GM04504 (cell line): ENCODE measurements around the gene TMEM125.

Experiments used
- DNase-seq: peaks from one replicate; pipeline ENCODE4 v3.0.0-alpha.2; 2012; ENCODE audit warnings: low read depth

Gene TMEM125

DNA sequence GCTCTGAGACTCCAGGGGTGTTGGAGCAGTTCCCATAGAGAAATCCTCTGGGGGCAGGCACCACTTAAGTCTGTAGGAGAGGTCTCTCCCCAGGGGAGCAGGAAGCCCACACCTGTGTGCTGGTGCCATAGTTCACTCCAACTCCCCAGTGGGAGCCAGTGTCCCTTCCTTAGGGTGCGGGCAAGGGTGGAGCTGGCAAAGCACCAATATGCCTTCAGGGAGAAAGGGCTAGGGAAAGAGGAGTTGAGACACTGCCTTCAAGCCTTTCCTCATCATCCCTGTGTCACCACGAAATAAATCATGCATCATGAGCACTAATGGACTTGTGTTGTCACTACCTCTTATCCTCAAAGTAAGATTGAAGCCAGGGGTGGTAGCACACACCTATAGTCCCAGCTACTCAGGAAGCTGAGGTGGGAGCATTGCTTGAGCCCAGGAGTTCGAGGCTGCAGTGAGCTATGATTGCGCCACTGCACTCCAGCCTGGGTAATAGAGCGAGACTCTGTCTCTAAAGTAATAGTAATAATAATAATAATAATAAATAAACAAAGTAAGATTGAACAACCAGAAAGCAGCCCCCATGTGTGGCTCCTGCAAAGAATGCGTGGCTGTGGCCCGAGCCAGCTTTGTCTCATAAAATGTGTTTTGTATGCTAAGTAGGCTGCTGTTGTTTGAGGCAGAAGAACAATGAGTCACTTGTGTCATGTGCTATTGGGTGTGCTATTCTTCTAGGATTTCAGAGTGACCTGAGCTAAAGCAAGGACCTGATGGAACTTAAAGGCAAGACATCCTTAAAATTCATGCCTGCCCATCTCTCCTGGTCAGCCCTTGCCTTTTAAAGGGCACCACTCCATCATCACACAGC lies 24.3 kb downstream of the TMEM125 start:
- peak; percentile 26 for DNase-seq

DNA sequence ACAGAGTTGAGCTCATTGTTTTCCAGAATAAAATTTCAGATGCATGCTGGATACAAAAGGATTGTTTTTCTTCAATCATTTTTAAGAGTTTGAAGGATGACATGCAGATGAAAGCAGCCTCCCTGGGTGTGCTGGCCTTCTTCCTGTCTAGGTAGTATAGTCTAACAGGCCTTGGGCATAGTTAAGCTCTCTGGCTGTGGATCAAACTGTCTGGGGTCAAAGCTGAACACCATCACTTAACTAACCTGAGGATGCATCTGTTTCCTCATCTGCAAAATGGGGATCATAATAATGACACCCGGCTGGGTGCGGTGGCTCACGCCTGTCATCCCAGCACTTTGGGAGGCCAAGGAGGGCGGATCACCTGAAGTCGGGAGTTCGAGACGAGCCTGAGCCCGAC lies 25.0 kb downstream of the TMEM125 start:
- no peak for DNase-seq

DNA sequence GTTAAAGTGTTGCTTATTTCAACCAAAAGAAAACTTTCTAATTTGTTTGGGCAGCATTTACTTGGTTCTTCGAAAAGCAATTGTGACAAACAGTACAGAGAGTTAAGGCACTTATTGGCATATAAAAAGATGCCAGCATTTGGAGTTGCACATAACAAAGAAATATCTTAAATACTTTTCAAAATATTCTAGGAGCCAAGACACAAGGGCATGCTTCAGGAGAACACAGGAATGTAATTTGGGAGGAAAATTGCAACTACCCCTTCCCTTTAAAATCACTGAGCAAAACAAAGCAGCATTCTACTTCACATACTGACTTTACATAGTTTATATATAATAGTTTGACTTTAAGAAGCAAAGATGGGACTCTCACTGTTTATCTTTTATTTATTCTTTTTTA lies 26.4 kb downstream of the TMEM125 start:
- no peak for DNase-seq

DNA sequence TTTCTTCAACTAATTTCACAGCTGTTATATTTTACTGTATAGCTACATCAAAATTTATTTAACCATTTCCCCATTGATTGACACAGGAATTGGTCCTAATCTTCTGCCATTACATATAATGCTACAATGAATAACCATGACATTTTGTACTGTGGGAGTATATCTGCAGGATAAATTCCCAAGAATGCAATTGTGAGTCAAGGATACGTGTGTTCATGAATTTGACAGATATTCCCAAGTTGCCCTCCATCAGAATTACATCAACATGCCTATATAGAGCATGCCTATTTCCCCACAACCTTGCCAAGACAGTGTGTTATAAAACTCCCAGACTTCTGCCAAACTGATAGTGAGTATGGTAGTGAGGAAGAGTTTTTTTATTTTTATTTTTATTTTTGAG lies 28.3 kb downstream of the TMEM125 start:
- no peak for DNase-seq

DNA sequence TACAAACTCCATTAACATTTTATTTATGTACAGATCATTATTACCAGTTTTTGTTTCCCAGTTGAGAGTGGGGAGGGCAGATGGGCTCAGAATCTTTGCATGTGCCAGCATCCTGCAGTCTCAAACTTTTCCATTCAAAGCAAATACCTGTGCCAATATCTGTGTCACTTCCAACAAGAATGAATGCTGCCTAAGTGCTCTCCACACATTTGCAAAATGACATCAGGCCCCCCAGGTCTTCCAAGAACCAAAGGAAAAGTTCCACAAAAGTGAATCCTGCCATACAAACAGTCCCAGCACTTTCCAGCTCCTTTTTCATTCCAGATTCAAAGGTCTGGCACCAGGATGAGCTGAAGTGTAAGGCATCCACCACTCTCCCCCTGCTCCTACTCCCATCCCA lies 29.3 kb downstream of the TMEM125 start:
- DNase-seq: no peak

DNA sequence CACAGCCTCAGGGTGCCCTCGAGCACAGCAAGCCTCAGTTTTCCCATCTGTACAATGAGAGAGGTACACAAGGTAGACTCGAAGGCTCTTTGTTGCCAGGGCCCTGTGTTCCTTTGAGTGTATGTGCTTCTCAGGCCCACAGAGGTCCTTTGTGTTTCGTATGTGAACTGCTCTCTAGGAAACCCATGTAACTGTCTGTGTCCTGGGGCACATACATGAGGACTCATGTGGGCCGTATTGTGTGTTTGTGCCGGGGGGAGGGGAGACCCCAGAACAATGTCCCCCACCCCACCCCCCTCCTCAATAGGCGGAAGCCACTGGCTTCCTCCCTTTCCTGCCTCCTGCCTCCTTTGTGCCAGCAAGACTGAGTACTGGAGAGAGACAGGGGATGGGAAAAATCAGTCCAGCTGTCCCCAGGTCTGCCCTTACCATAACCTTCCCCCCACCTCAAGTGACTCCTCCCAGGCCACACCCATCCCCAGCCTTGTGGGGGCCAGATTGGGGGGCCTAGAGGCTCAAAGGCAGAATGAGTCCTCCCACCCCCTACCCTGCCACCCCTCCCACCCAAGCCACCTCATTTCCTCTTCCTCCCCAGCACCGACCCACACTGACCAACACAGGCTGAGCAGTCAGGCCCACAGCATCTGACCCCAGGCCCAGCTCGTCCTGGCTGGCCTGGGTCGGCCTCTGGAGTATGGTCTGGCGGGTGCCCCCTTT lies 30.8 kb downstream of the TMEM125 start, which contains the start of gene TIE1:
TIE1 (plus strand) TSS at position 605 of the 717 bp plus-strand sequence; CDS start at position 695, 90 bp downstream.
- no peak for DNase-seq

DNA sequence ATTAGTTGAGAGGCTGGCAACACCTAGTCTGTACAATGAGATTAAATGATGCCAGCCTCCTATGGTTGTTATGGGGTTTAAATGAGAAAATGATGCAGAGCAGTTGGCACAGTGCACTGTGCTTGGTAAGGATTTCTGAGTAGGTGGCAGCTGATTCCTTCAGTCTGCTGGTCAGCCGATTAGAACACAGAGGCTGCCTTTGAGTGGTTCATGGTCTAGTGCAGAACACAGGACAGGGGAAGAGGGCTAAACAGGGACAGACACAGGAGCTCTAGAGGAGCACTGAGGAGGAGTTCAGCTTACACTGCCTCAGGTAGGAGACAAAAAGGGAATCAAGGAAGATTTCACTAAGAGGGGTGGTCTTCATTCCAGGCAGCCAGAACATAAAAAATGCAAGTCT lies 32.4 kb downstream of the TMEM125 start:
- no peak for DNase-seq

DNA sequence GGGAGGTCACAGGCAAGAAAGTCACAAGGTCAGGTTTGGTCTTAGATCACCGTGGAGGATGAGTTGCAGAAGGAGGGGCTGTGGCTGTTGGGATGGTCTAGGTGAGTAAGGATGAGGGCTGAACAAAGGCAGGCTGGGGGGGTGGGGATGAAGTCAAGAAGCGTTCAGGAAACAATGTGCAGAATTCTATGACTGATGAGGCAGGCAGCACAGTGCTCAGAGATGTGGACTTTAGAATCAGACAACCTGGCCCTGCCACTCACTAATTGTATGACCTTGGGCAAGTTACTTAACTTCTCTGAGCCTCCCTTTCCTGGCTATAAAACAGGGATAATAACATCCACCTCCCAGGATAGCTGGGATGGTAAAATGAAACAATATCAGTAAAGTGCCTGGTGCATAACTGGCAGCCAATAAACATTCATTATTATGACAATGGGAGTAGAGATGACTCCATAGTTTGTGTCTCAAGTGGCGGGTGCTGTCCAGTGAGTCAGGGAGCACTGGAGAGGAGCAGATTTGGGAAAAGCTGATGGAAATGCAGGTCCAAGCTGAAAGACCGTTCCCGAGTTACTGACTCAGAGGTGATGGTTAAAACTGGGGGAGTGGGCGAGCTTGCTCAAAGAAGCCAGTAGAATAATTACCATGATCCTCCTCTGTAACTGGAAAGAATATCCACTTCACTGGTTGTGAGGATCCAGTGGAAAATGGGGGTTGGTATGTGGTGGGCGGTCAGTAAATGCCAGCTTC lies 33.1 kb downstream of the TMEM125 start:
- no peak for DNase-seq

DNA sequence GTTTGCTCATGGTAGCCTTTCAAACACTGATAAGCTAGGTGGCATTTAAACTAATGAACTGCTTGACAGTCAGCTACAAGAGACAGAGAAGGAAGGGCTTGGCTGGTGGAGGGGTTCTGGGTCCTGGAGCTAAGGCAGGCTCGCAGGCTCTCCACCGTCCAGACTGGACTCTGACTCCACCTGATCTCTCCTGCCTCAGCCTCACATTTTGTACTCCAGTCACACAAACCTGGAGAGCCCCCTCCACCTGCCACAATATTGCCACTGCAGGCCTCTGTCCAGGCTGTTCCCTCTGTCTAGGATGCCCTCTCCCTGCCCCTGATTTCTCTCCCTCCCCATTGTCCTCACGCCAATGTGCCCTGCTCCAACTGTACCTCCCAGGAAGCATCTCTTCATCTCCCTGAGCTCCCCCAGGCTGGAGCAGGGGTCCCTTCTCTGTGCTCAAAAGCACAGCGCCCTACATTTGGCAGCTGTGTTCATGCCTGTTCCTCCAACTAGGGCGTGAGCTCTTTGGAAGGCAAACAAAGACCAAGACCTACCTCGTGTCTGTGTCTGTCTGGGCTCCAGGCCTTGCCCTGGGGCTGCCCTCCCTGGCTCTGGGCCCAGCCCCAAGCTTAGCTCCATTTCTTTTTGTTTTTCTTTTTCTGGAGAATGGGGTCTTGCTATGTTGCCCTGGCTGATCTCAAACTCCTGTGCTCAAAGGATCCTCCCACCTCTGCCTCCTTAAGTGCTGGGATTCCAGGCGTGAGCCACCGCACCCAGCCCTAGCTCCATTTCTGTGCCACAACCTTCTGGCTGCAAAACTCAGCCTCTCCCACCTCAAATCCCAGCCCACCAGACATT lies 33.9 kb downstream of the TMEM125 start:
- no peak for DNase-seq

DNA sequence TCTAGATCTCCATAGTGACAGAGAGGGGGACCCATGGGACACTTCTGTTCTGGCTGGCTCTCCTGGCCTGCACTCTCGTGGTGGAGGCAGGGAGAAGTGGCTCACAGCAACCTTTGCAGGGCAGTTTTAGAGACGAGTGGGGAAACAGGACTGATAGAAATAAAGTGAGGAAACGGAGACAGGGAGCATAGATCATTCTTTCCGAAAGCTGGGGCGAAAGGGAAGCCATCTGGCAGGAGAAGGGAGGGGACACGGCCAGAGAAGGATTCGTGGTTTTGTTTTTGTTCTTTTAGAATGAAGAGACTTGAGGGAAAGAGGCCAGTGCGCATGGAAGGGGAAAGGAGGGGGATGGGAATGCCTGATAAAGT lies 34.5 kb downstream of the TMEM125 start:
- no peak for DNase-seq

DNA sequence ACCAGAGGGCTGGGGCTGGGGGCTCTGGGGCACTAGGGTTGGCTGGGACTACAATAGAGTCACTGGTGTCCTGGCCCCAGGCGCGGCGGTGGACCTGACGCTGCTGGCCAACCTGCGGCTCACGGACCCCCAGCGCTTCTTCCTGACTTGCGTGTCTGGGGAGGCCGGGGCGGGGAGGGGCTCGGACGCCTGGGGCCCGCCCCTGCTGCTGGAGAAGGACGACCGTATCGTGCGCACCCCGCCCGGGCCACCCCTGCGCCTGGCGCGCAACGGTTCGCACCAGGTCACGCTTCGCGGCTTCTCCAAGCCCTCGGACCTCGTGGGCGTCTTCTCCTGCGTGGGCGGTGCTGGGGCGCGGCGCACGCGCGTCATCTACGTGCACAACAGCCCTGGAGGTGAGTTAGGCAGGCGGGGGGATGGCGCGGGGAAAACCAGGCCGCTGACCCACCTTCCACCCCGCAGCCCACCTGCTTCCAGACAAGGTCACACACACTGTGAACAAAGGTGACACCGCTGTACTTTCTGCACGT lies 35.1 kb downstream of the TMEM125 start:
- DNase-seq: no peak

DNA sequence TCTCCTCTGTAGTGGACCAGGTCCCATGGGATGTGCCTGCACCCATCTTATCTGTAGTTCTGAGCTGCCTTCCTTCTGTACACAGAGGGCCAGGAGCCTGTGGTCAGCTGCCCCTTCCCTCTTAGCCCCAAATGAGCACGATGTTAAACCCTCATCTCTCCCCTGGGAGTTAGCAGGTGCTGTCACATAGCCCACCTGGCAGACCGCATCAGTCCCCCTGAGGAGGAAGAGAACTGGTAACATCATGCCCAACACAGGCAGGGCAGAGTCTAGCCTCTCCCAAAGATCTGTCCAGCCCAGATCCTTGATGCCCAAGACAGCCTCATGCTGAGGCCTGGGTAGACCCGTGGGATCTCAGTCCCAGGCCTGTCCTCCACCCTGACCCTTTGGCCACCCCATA lies 35.7 kb downstream of the TMEM125 start:
- no peak for DNase-seq

DNA sequence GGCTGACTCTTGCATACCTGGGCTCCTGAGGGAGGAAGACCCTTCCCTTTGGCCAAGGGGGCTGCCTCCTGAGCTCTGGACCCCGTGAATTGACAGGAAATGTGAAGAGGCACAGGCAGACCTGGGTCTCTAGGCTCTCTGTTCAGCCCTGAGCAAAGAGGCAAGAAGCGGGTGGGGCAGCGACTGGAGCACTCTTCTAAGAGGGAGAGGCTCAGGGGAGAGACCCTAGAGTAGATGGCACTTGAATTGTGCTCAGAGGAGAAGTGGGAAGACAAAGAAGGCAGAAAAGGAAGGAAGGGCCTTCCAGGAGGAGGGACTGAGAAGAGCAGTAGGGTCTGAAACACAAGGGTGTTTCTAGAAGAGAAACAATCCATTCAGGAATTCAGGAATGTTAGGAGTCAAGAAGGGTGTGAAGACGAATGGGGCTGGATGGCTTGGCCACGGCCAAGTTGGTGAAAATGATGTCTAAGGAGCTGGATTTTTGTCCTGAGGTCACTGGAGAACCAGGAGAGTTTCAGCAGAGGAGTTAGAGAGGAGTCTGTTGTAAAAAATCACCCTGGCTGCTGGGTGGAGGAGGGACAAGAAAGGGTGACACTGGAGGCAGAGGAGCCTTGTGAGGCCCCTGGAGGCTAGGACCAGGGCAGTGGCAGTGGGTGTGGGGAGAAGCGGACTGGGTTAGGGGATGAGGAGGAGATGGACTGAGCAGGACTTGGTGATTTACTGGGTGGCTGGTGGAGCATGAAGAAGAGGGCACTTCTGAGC lies 36.3 kb downstream of the TMEM125 start:
- DNase-seq: no peak

DNA sequence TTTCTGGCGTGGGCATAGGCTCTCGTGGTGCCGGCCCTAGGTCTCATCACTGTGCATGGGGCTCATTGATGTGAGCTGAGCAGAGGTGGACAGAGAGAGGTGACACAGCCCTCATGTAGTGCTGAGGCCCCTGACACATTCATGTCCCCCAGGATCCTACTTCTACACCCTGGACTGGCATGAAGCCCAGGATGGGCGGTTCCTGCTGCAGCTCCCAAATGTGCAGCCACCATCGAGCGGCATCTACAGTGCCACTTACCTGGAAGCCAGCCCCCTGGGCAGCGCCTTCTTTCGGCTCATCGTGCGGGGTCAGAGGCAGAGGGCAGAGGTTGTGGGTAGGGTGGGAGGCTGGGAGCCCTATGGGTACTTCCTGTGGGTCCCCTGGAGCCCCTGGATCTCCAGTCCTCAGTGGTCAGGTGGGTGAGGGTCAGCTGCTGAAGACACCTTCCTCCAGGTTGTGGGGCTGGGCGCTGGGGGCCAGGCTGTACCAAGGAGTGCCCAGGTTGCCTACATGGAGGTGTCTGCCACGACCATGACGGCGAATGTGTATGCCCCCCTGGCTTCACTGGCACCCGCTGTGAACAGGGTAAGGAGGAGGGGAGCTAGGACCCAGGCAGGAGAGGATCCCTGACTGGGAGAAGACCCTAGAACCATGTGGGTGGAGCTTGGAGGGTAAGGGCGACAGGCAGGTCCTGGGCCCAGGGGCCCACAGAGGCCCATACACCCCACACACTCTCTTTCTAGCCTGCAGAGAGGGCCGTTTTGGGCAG lies 37.1 kb downstream of the TMEM125 start:
- no peak for DNase-seq

DNA sequence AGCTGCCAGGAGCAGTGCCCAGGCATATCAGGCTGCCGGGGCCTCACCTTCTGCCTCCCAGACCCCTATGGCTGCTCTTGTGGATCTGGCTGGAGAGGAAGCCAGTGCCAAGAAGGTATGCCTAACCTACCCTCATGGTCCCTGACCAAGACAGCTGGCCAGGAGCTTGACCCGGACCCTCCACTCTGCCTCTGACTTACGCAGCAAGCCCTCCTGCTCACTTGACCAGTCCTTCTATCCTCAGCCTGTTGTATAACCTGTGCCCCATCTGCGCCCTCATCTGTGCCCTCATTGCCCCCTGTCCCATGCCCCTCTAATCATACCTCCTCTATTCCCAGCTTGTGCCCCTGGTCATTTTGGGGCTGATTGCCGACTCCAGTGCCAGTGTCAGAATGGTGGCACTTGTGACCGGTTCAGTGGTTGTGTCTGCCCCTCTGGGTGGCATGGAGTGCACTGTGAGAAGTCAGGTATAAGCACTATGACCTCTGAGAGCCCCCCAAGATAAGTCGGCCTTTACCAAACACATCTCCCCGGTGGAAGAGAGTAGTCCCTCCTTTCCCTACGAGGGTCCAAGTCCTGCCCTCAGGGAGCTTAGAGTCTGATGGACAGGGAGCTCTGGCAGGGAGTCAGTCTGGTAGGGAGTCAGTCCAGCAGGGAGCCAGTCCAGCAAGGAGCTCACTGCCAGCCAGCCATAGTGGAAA lies 37.8 kb downstream of the TMEM125 start:
- DNase-seq: no peak

DNA sequence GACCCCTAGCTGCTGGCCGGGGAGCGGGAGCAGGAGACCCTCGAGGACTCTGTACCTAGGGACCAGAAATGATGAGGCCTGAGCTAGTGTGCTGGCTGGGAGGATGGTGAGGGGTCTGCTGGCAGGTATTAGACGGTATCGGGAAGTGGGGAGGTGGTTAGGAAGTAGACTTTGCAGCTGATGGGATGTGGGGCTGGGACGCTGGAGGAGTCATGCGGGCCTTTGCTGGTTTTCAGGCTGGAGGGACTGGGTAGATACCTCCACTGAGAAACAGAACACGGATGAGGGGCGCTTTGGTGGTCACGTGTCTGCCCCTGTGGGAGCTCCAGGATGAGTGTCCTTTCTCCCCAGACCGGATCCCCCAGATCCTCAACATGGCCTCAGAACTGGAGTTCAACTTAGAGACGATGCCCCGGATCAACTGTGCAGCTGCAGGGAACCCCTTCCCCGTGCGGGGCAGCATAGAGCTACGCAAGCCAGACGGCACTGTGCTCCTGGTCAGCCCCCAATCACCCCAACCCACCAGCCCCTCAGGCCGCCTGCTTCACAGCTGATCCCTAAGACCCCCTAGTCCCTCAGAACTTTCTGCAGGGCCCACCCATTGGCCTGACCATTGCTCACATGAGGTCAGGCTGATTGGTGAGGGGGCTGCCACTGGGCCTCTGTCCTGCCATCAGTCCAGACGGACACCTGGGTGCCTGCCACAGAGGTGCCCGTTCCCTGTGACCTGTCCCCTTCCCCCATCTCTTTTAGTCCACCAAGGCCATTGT lies 39.0 kb downstream of the TMEM125 start:
- no peak for DNase-seq

DNA sequence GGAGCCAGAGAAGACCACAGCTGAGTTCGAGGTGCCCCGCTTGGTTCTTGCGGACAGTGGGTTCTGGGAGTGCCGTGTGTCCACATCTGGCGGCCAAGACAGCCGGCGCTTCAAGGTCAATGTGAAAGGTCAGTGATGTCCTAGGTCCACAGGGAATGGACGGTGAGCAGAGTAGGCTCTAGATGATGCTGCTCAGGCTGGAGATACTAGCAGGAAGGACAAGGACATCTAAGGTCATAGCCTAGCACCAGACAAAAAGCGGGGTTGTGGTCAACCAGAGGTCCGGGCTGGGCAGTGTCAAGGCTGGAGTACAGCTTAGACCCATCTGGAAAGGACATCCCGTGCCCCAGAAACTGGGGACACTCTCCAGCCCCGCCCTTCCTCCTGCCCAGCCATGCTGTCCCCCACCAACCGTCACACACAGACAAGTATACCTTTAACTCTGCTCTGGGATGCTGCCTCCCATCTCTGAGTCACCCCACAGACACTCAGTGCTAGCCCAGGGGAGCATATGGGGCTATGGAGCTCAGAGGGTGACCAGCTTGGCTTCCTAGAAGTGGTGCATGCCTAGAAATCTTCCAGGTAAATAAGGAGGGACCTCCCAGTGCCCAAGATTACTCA lies 39.7 kb downstream of the TMEM125 start:
- no peak for DNase-seq

DNA sequence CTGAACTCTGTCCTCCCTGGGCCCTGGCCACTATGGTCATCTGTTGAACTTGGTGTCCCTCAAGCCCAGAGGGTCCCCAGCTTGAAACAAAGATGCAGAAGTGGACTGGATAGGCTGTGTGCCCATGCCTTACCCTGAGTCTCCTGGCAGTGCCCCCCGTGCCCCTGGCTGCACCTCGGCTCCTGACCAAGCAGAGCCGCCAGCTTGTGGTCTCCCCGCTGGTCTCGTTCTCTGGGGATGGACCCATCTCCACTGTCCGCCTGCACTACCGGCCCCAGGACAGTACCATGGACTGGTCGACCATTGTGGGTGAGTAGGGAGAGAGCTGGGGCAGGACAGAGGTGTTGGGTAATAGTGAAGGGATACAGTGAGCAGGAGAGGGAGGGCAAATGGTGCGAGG lies 41.7 kb downstream of the TMEM125 start:
- no peak for DNase-seq
